BJ (cell line): Measurements from ENCODE around the gene ENPP1. TPM values are rescaled to one million over a fixed set of nuclear protein-coding genes. Genes with fewer than 3 reads are reported as not detected.
"Not testable (repeated sequence)": the region's sequence is repeated elsewhere in the genome, so short reads cannot be mapped to it uniquely, and the experiment has no call there.

ENCODE experiments used
- CTCF ChIA-PET: fragments of 350-600 bp; formaldehyde crosslinking; extraction: SDS; loops from one replicate; lab custom pipeline; 2021; ENCODE audit warnings: antibody characterized with exemption, inconsistent platforms; lab: Yijun Ruan, JAX
- POLR2A ChIA-PET: fragments of 300-600 bp; sonication (Branson Sonifier 250); formaldehyde crosslinking; extraction: SDS; loops from one replicate; lab custom pipeline; 2021; ENCODE audit warnings: antibody characterized with exemption; lab: Charles Lee
- DNase-seq: peaks from one replicate; pipeline ENCODE4 v3.0.0-alpha.2; 2011; ENCODE audit warnings: low read depth
- H3K27me3 ChIP-seq: 2 replicates; pipeline ENCODE4 v1.6.0; 2011; ENCODE audit warnings: low read length; ENCODE audit not compliant: control insufficient read depth, insufficient read depth
- H3K36me3 ChIP-seq: 2 replicates; pipeline ENCODE4 v1.5.1; 2011; ENCODE audit warnings: low read length; ENCODE audit not compliant: control insufficient read depth, insufficient read depth
- H3K4me3 ChIP-seq: 2 replicates; pipeline ENCODE4 v1.5.1; 2011; ENCODE audit warnings: low read depth, mild to moderate bottlenecking, control low read depth, low read length
- polyA plus RNA-seq: library from polyadenylated mRNA; depleted of rRNA; stranded (reverse); fragments of >200 nt; gene quantifications from 2 replicates; pipeline ENCODE4 v1.2.3, GENCODE V29; 2011
- TF ChIP-seq, protein P1 (sequence below): IDR thresholded peaks from 2 replicates; pipeline ENCODE4 v1.5.1; 2011; ENCODE audit warnings: low read depth, mild to moderate bottlenecking, control low read depth, inconsistent platforms, low read length, moderate library complexity; ENCODE audit not compliant: insufficient read depth

ENPP1 gene
- polyA plus RNA-seq, 1 experiment = 8.0 TPM

DNA sequence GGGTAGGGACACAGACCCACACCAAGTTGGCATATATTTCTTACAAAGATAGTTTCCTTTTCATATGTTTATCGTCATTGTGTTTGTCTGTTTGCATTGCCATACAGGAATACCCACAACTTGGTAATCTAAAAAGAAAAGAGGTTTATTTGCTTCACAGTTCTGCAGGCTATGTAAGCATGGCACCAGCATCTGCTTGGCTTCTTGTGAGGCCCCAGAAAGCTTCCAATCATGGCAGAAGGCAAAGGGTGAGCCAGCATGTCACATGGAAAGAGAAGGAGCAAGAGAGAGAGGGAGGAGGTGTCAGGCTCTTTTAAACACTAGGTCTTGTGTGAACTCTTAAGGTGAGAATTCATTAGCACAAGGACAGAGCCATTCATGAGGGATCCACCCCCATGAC lies 90.9 kb downstream of the ENPP1 start:
- H3K27me3 ChIP-seq = 0 out of 2 replicates have a peak, but pooled peaks cover 2% of the 10 kb centered on the region
- ChIA-PET CTCF (interaction anchor here (1.7 kb wide), 1 partner anchor 11 kb away, joined by 5 read pairs; no protein-coding TSS in a partner anchor), POLR2A (no interaction called here)
- DNase-seq = no peak
- H3K4me3 ChIP-seq = no peak overlapping the region
- H3K36me3 ChIP-seq = no peaks in the 10 kb centered on the region
- TF ChIP-seq, protein P1, sequence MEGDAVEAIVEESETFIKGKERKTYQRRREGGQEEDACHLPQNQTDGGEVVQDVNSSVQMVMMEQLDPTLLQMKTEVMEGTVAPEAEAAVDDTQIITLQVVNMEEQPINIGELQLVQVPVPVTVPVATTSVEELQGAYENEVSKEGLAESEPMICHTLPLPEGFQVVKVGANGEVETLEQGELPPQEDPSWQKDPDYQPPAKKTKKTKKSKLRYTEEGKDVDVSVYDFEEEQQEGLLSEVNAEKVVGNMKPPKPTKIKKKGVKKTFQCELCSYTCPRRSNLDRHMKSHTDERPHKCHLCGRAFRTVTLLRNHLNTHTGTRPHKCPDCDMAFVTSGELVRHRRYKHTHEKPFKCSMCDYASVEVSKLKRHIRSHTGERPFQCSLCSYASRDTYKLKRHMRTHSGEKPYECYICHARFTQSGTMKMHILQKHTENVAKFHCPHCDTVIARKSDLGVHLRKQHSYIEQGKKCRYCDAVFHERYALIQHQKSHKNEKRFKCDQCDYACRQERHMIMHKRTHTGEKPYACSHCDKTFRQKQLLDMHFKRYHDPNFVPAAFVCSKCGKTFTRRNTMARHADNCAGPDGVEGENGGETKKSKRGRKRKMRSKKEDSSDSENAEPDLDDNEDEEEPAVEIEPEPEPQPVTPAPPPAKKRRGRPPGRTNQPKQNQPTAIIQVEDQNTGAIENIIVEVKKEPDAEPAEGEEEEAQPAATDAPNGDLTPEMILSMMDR = no peak

DNA sequence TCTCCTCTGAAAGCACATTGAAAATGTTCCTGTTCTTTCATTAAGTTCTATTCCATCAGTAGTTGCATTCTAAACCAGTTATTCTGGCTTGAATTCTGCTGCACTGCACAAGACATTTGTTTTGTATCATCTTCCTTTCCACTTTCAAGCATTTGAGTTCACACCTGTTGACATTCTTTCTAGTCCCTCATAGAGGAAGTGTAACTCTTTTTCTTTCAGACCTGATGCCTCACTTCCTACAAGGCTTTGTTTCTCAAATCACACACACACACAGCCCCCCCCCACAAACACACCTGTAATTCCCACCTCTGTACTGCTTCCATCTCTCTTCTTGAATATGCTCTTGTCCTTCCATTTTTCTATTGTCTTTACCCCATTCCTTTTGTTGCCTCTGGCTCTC lies 92.4 kb downstream of the ENPP1 start:
- DNase-seq = no peak
- ChIA-PET POLR2A (no interaction called here), CTCF (interaction anchor here (1.7 to 2.5 kb wide), 2 partner anchors 10 to 205 kb away, joined by 5 to 10 read pairs; no protein-coding TSS in a partner anchor)
- TF ChIP-seq, protein P1 = no peak
- H3K36me3 ChIP-seq = no peaks in the 10 kb centered on the region
- H3K4me3 ChIP-seq = no peak overlapping the region
- H3K27me3 ChIP-seq = 0 out of 2 replicates have a peak, but pooled peaks cover 2% of the 10 kb centered on the region

DNA sequence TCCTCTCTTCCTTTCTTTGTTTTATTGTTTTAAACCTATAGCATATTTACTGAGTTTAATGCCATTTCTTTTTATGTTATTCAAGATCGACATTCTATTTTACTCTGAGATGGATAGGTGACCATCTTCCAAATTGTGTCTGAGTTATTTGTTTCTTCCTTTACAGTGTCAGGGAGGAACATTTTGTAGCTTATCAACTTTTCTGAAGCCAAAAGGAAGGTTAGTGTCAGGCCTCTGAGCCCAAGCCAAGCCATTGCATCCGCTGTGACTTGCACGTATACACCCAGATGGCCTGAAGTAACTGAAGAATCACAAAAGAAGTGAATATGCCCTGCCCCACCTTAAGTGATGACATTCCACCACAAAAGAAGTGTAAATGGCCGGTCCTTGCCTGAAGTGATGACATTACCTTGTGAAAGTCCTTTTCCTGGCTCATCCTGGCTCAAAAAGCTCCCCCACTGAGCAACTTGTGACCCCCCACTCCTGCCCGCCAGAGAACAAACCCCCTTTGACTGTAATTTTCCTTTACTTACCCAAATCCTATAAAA lies 93.6 kb downstream of the ENPP1 start:
- CTCF ChIA-PET = interaction anchor here (2.5 kb wide), 1 partner anchor 206 kb away, joined by 10 read pairs; no protein-coding TSS in a partner anchor
- H3K27me3 ChIP-seq, DNase-seq, POLR2A ChIA-PET, H3K4me3 ChIP-seq, H3K36me3 ChIP-seq: not testable (repeated sequence)

DNA sequence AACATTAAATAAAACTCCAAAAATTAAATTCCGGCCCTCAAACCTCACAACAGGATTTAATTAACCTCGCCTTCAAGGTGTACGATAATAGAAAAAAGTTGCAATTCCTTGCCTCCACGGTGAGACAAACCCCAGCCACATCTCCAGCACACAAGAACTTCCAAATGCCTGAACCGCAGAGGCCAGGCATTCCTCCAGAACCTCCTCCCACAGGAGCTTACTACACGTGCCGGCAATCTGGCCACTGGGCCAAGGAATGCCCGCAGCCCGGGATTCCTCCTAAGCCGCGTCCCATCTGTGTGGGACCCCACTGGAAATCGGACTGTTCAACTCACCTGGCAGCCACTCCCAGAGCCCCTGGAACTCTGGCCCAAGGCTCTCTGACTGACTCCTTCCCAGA lies 95.9 kb downstream of the ENPP1 start:
- CTCF ChIA-PET, H3K27me3 ChIP-seq, H3K36me3 ChIP-seq, H3K4me3 ChIP-seq, POLR2A ChIA-PET, DNase-seq: not testable (repeated sequence)

DNA sequence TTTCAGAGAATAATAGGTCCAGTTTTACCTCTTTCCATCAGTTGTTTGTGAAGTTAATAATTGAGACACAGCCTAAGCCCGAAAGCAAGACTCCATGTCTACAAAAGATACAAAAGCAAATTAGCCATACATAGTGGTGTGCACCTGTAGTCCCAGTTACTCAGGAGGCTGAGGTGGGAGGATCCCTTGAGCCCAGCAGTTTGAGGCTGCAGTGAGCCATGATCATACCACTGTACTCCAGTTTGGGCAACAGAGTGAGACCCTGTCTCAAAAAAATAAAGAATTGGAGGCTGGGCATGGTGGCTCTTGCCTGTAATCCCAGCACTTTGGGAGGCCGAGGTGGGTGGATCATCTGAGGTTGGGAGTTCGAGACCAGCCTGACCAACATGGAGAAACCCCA lies 101.0 kb downstream of the ENPP1 start:
- H3K27me3 ChIP-seq, H3K4me3 ChIP-seq, POLR2A ChIA-PET, H3K36me3 ChIP-seq, DNase-seq: not testable (repeated sequence)
- CTCF ChIA-PET = interaction anchor here (1.5 to 3.6 kb wide), 2 partner anchors 9 to 213 kb away, joined by 4 to 41 read pairs; no protein-coding TSS in a partner anchor

DNA sequence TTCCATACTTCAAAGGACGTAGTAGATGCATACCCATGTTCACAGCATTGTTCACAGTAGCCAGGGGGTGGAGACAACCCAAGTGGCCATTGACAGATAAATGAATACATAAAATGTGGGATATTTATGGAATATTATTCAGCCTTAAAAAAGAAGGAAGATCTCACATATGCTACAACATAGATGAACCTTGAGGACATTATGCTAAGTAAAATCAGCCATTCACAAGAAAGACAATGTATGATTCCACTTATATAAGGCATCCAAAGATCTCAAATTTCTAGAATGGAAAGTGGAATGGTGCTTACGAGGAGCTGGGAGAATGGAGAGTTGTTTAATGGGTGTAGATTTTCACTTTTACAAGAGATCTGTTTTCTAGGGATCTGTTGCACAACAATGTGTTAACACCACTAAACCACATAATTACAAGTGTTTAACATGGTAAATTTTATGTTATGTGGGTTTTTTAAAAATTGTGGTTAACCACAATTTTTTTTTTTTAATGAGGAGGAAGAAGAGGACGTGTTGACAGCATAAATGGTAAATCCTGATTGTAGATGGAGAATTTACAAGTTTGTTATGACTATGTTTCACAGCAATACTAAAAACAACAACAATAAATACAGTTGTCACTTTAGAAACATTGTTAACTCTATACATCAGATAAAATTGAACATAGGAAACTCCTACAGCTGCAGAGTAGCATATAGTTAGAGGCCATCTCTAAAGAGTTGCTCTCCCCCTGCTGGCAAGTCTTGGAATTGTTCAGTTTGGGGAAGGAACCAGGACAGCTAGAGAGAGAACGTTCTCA lies 101.8 kb downstream of the ENPP1 start:
- no peak for DNase-seq
- no peaks in the 10 kb centered on the region for H3K36me3 ChIP-seq
- CTCF ChIA-PET = interaction anchor here (0.6 to 7.6 kb wide), 26 partner anchors 10 to 1746 kb away, joined by 3 to 144 read pairs (median 4); partner anchors contain the start of gene ENPP1
- POLR2A ChIA-PET = no interaction called here
- TF ChIP-seq, protein P1 = peak; percentile 84
- no peak overlapping the region for H3K4me3 ChIP-seq
- no peaks in the 10 kb centered on the region for H3K27me3 ChIP-seq
